ENCODE measurements around the gene GSTA2. TPM values are rescaled to one million over a fixed set of nuclear protein-coding genes. Genes with fewer than 3 reads are reported as not detected.
"Not testable (repeated sequence)": the region's sequence is repeated elsewhere in the genome, so short reads cannot be mapped to it uniquely, and the experiment has no call there.

Gene GSTA2
- total RNA-seq (2012; rRNA removed): not detected in 2 replicates

DNA sequence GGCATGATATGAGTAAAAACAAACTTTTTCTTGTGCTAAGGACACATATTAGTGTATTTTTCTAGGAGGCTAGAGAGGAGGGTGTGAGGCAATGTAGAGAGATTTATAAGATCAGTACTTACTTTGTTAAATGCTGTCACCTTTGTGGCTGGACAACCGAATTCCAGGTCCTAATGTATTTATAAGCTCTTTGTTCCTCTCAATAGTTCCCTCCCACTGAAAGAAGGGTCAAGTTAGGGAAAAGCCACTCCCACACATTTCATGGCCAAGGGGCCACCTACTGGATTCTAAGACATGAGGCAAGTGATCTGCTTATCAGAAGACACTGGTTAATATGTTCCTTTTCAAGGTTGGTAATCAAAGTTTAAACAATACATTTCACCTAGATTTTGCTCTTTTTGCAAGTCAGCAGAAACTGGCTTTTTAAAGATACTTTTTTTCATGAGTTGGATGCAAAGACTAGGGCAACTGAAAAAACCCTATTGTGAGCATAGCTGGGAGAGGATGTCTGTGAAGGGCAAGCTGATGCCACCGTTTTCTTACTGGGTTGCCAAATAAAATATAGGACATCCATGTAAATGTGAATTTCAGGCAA, at the start of gene GSTA2:
GSTA2 (minus strand) TSS at position 154 of the 595 bp plus-strand sequence. CDS start 5,528 bp downstream, outside the sequence.
- H3K4me2 ChIP-seq (ENCODE audit: low read length); H3K9ac ChIP-seq (ENCODE audit: low read depth, low read length); H3K4me1 ChIP-seq (ENCODE audit: control insufficient read depth, insufficient read depth, low read length); H3K9me3 ChIP-seq (replicated peaks; ENCODE audit: low read length); H3K4me3 ChIP-seq (ENCODE audit: low read length); H3K36me3 ChIP-seq (ENCODE audit: insufficient read depth, low read length): not testable (repeated sequence)
- peaks cover 21% of the 10 kb centered on the region for H3K27me3 ChIP-seq (ENCODE audit: control insufficient read depth, insufficient read depth, low read length)

DNA sequence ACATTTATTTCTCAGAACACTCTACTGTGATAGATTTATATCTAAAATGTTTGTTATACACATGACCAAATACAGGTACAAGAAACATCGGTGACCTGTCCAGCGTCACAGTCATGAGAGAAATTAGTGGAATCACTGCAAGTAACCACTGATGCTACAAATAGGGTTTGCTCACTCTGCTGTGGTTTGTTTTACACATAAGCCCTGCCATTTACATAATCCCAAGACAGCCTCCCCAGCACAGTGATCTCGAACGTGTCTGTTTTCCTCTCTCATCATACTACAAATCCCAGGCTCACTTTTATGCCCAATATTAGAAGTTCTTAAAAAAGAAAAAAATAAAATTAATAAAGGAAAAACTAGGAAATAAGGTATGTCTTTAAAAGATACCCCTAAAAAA, 46.5 kb upstream of the GSTA2 start:
- H3K27me3 ChIP-seq (ENCODE audit: control insufficient read depth, insufficient read depth, low read length): peaks cover 34% of the 10 kb centered on the region
- not testable (repeated sequence) for H3K36me3 ChIP-seq (ENCODE audit: insufficient read depth, low read length); H3K4me2 ChIP-seq (ENCODE audit: low read length); H3K9ac ChIP-seq (ENCODE audit: low read depth, low read length); H3K4me1 ChIP-seq (ENCODE audit: control insufficient read depth, insufficient read depth, low read length); H3K9me3 ChIP-seq (replicated peaks; ENCODE audit: low read length); H3K4me3 ChIP-seq (ENCODE audit: low read length)

DNA sequence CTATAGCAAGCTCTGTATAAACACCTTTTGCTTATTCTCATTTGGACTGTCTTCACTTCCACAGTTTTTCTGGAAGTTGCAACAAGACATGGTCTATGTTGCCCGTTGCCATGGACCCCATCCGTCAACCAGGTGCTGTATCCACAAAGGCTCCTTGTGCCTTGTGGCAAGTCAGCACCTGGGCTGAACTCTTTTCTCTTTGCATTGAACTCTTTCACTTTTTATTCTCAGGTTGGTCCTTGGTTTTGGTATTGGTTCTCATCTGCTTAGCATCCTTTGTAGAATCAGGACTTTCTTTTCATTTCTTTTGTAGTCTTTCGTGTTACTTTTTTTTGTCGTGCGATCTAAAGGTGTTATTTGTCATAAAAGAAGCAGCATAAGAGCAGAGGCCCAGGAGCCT, 45.4 kb upstream of the GSTA2 start:
- Histone ChIP-seq H3K9me3 (replicated peaks; ENCODE audit: low read length) (no peaks in the 10 kb centered on the region), H3K27me3 (ENCODE audit: control insufficient read depth, insufficient read depth, low read length) (peaks cover 36% of the 10 kb centered on the region), H3K4me3 (ENCODE audit: low read length) (no peak overlapping the region), H3K36me3 (ENCODE audit: insufficient read depth, low read length) (no peaks in the 10 kb centered on the region), H3K9ac (ENCODE audit: low read depth, low read length) (no peak overlapping the region), H3K4me2 (ENCODE audit: low read length) (no peak overlapping the region), H3K4me1 (ENCODE audit: control insufficient read depth, insufficient read depth, low read length) (no peaks in the 10 kb centered on the region)

DNA sequence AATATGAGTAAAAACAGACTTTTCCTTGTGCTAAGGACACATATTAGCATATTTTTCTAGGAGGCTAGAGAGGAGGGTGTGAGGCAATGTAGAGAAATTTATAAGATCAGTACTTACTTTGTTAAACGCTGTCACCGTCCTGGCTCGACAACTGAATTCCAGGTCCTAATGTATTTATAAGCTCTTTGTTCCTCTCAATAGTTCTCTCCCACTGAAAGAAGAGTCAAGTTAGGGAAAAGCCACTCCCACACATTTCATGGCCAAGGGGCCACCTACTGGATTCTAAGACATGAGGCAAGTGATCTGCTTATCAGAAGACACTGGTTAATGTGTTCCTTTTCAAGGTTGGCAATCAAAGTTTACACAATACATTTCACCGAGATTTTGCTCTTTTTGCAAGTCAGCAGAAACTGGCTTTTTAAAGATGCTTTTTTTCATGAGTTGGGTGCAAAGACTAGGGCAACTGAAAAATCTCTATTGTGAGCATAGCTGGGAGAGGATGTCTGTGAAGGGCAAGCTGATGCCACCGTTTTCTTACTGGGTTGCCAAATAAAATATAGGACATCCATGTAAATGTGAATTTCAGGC, 40.5 kb upstream of the GSTA2 start, which contains the start of gene GSTA1:
GSTA1 (minus strand) TSS at position 149 of the 588 bp plus-strand sequence. CDS start 4,549 bp downstream, outside the sequence.
- not testable (repeated sequence) for H3K4me1 ChIP-seq (ENCODE audit: control insufficient read depth, insufficient read depth, low read length)

DNA sequence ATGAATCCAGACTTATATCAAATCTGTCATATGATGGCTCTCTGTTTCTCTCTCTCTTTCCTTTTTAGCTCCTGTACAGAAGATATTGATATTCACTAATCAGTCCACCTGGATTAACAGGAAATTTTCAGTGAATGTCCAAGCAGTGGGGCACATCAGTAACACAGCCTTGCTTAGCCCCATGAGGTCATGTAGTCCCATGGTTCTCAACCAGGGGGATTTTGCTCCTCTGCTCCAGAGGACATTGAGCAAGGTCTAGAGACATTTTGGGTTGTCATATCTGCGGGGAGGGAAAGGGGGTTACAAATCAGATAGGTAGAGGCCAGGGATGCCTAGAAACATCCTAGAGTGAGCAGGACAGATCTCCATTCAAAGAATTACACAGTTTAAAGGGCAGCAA, 39.5 kb upstream of the GSTA2 start:
- H3K9ac ChIP-seq (ENCODE audit: low read depth, low read length): no peak overlapping the region

More for the DNA sequence above, 40.5 kb upstream of the GSTA2 start, which contains the start of gene GSTA1:
- H3K9me3 ChIP-seq (replicated peaks; ENCODE audit: low read length); H3K36me3 ChIP-seq (ENCODE audit: insufficient read depth, low read length); H3K4me3 ChIP-seq (ENCODE audit: low read length); H3K4me2 ChIP-seq (ENCODE audit: low read length); H3K9ac ChIP-seq (ENCODE audit: low read depth, low read length): not testable (repeated sequence)
- H3K27me3 ChIP-seq (ENCODE audit: control insufficient read depth, insufficient read depth, low read length): peaks cover 30% of the 10 kb centered on the region

DNA sequence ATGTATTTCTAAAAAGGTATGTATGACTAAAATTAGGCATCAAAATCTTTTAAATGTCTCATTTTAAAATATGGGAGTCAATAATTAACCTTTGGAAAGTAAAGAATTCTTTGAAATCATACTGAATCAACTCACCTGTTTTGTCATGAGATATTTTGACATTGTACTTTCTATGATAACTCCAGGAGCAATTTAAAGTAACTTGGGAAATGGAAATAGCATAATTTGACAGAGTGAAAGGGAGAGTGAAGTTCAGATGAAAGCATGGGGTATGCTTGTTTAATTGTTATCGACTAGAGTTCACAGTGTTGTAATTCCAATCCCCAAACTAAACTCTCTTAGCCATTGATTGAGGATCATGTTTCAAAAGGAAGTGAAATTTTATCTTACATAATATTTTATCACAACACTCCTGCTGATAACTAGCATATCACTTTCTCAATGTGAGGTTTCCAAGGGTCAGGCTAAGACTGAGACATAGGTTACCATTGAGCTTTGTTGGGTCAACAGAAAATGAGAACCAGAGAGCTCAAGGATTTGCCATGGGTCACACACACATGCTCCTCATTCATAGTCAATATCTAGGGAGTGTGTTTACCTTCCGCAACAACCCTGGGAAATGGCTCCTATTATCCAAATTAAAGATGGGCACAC, 38.0 kb upstream of the GSTA2 start:
- Histone ChIP-seq H3K27me3 (ENCODE audit: control insufficient read depth, insufficient read depth, low read length) (peaks cover 21% of the 10 kb centered on the region), H3K4me2 (ENCODE audit: low read length) (no peak overlapping the region), H3K9ac (ENCODE audit: low read depth, low read length) (no peak overlapping the region), H3K9me3 (replicated peaks; ENCODE audit: low read length) (no peaks in the 10 kb centered on the region), H3K36me3 (ENCODE audit: insufficient read depth, low read length) (no peaks in the 10 kb centered on the region), H3K4me3 (ENCODE audit: low read length) (no peak overlapping the region), H3K4me1 (ENCODE audit: control insufficient read depth, insufficient read depth, low read length) (no peaks in the 10 kb centered on the region)

More for the DNA sequence above, 39.5 kb upstream of the GSTA2 start:
- Histone ChIP-seq H3K9me3 (replicated peaks; ENCODE audit: low read length) (no peaks in the 10 kb centered on the region), H3K36me3 (ENCODE audit: insufficient read depth, low read length) (no peaks in the 10 kb centered on the region), H3K4me3 (ENCODE audit: low read length) (no peak overlapping the region), H3K4me2 (ENCODE audit: low read length) (no peak overlapping the region), H3K4me1 (ENCODE audit: control insufficient read depth, insufficient read depth, low read length) (no peaks in the 10 kb centered on the region), H3K27me3 (ENCODE audit: control insufficient read depth, insufficient read depth, low read length) (peaks cover 27% of the 10 kb centered on the region)

DNA sequence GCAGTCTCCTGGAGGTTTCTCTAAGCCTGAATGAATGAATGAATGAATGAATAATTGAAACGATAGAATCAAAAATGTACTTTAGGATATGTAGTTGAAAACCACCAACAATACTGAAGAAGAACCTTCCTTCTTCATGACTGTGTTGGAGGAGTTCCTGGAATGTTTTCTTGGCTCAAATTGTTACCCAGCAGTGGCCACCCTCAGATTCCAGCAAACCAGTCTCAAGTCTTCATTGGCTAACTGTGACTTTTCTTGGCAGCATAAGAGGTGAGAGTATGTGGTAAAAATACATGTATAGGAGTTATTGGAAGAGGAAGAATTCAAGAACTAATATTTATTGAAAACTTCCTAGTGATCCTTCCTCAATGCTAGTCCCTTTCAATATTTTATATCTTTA, 36.0 kb upstream of the GSTA2 start:
- H3K4me3 ChIP-seq (ENCODE audit: low read length); H3K4me1 ChIP-seq (ENCODE audit: control insufficient read depth, insufficient read depth, low read length); H3K4me2 ChIP-seq (ENCODE audit: low read length); H3K9me3 ChIP-seq (replicated peaks; ENCODE audit: low read length); H3K36me3 ChIP-seq (ENCODE audit: insufficient read depth, low read length); H3K9ac ChIP-seq (ENCODE audit: low read depth, low read length): not testable (repeated sequence)
- H3K27me3 ChIP-seq (ENCODE audit: control insufficient read depth, insufficient read depth, low read length): peaks cover 21% of the 10 kb centered on the region

DNA sequence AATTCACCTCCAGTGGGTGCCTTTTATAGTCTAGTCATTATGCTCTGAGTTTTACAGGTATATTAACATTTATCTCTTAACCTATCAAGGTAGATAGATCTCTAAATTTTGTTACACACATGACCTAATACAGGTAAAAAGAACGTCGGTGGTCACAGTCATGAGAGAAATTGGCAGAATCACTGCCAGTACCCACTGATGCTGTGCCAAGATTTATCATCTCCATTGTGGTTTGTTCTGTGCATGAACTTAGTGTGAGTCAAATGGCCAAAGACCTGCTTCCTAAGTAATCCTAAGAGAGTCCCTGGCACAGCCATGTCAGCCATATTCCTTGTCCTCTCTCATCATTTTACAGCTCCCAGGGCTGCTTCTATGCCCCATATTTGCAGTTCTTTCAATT, 31.1 kb upstream of the GSTA2 start:
- H3K4me2 ChIP-seq (ENCODE audit: low read length); H3K4me1 ChIP-seq (ENCODE audit: control insufficient read depth, insufficient read depth, low read length); H3K36me3 ChIP-seq (ENCODE audit: insufficient read depth, low read length); H3K9me3 ChIP-seq (replicated peaks; ENCODE audit: low read length); H3K4me3 ChIP-seq (ENCODE audit: low read length); H3K9ac ChIP-seq (ENCODE audit: low read depth, low read length): not testable (repeated sequence)
- peaks cover 17% of the 10 kb centered on the region for H3K27me3 ChIP-seq (ENCODE audit: control insufficient read depth, insufficient read depth, low read length)

DNA sequence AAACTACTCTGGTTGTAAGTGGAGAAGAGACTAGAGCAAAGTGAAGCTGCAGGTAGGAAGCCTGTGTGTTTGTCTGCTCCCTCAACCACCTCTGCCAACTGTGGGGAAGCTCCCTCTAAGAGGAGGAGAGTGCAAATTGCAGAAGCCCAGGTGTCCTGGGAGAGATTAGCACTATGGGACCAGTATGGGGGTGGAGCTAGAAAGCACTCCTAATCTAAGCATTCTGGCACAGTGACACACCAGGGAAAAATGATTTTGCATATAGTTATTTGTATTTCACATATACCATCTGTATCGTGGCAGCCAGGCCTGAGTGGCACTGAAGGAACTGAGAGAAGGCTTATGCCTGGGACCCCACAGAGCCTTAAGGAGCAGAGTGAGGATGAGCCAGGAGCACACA, 27.6 kb upstream of the GSTA2 start:
- no peaks in the 10 kb centered on the region for H3K4me1 ChIP-seq (ENCODE audit: control insufficient read depth, insufficient read depth, low read length)
- H3K27me3 ChIP-seq (ENCODE audit: control insufficient read depth, insufficient read depth, low read length): peaks cover 15% of the 10 kb centered on the region
- no peak overlapping the region for H3K4me2 ChIP-seq (ENCODE audit: low read length)
- no peaks in the 10 kb centered on the region for H3K36me3 ChIP-seq (ENCODE audit: insufficient read depth, low read length)
- no peak overlapping the region for H3K4me3 ChIP-seq (ENCODE audit: low read length)
- H3K9ac ChIP-seq (ENCODE audit: low read depth, low read length): no peak overlapping the region
- H3K9me3 ChIP-seq (replicated peaks; ENCODE audit: low read length): no peaks in the 10 kb centered on the region

DNA sequence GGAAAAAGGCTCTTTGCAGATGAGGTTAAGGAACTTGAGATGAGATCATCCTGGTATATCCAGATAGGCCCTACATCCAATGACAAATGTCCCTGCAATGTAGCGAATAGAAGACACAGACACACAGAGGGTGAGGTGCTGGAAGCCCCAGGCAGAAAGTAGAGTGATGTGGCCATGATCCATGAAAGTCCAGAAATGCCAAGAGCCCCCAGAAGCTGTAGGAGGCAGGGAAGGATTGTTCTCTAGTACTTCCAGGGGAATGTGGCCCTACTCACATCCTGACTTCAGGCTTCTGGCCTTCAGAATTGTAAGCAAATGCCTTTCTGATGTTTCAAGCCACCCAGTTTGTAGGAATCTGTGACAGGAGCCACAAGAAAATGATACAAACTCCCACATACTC, 26.4 kb upstream of the GSTA2 start:
- H3K36me3 ChIP-seq (ENCODE audit: insufficient read depth, low read length); H3K9ac ChIP-seq (ENCODE audit: low read depth, low read length); H3K4me2 ChIP-seq (ENCODE audit: low read length); H3K4me1 ChIP-seq (ENCODE audit: control insufficient read depth, insufficient read depth, low read length); H3K9me3 ChIP-seq (replicated peaks; ENCODE audit: low read length); H3K4me3 ChIP-seq (ENCODE audit: low read length): not testable (repeated sequence)
- peaks cover 10% of the 10 kb centered on the region for H3K27me3 ChIP-seq (ENCODE audit: control insufficient read depth, insufficient read depth, low read length)

DNA sequence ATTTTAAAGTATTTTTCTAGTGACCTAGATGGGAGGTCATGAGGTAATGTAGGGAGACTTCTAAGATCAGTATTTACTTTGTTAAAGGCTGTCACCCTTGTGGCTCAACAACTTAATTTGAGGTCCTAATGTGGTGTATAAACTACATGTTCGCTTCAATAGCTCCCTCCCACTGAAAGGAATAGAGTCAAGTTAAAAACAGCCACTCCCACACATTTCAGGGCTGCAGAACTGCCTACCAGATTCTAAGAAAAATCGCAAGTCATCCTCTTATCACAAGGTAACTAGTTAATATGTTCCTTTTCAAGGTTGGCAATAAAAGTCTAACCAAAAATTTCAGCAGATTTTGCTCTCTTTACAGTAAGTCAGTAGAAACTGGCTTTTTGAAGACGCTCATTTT, 25.2 kb upstream of the GSTA2 start:
- H3K9me3 ChIP-seq (replicated peaks; ENCODE audit: low read length): no peaks in the 10 kb centered on the region
- no peaks in the 10 kb centered on the region for H3K36me3 ChIP-seq (ENCODE audit: insufficient read depth, low read length)
- no peak overlapping the region for H3K4me2 ChIP-seq (ENCODE audit: low read length)
- H3K27me3 ChIP-seq (ENCODE audit: control insufficient read depth, insufficient read depth, low read length): peaks cover 6% of the 10 kb centered on the region
- H3K4me1 ChIP-seq (ENCODE audit: control insufficient read depth, insufficient read depth, low read length): no peaks in the 10 kb centered on the region
- H3K4me3 ChIP-seq (ENCODE audit: low read length): no peak overlapping the region
- H3K9ac ChIP-seq (ENCODE audit: low read depth, low read length): no peak overlapping the region

DNA sequence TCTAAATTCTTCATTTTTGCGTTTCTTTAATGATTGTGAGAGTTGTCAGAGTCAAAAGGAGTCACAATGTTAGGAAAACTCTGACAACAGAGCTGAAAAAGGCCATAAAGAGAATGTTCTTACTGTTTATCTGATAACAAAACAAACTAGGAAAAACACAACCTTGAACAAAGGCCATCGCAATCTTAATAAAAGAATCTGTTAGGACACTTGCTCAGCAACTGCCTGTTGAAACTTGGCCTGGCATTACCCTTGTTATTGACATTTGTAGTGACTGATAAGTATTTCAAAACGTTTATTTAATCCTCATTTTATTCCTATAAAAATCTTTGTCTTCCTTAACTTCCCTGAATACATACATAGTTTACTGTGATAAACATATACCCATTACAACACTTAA, 24.6 kb upstream of the GSTA2 start:
- no peak overlapping the region for H3K9ac ChIP-seq (ENCODE audit: low read depth, low read length)
- H3K4me1 ChIP-seq (ENCODE audit: control insufficient read depth, insufficient read depth, low read length): no peaks in the 10 kb centered on the region
- H3K4me2 ChIP-seq (ENCODE audit: low read length): no peak overlapping the region
- H3K4me3 ChIP-seq (ENCODE audit: low read length): no peak overlapping the region
- no peaks in the 10 kb centered on the region for H3K36me3 ChIP-seq (ENCODE audit: insufficient read depth, low read length)
- no peaks in the 10 kb centered on the region for H3K9me3 ChIP-seq (replicated peaks; ENCODE audit: low read length)
- H3K27me3 ChIP-seq (ENCODE audit: control insufficient read depth, insufficient read depth, low read length): peaks cover 6% of the 10 kb centered on the region
